Activated CD4-positive, alpha-beta T cell treated with anti-CD3 and anti-CD28 coated beads for 24 hours (primary cell): Measurements from ENCODE around the gene MCC.

ENCODE experiments used
- DNase-seq, 2 donors: peaks; one replicate each; pipeline ENCODE4 v3.0.0-alpha.2; 2020; ENCODE audit warnings: low read depth in 2 of 2

The MCC gene

DNA sequence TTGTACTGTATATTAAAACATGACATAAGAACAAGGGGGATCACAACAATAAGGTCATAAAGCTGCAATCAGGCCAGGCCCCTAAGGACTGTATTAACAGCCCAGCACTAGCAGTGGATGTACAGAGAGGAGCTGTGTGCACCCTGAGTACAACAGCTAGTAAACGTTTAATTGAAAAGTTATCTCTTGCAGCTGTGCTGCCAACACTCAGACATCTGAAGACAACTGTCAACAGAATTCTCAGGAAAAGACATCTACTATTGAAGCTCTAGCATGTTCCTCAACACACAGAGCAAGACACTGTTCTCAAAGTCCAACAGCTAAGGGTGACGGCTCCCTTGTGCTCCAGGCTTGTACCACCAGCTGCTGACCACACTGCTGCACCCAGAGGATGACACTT lies 312.1 kb downstream of the MCC start:
- no peak for DNase-seq

- DNase-seq = no peak
Observed at GRCh38 chr5:113172231-113172826, 315.9 kb downstream of the MCC start.

- no peak for DNase-seq
Observed at GRCh38 chr5:113171520-113171919, 316.7 kb downstream of the MCC start.

DNA sequence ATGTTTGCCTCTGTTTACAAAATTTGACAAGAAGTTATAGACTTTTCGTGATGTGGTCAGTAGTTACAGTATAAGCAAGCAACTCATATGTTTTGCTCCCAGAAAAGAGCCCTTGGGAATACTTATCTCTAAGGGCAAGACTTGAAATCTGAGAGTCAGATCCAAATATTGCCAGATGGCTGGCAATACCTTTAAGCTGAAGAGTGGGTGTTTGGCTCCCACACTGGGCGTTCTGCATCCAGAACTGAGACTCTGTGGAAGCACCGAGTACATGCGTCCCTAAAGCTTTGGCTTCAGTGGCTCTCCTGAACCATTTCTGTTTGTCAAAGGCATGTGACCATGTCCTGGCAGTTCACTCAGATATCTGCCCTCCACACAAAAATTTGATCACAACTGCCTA lies 317.5 kb downstream of the MCC start:
- no peak for DNase-seq

DNA sequence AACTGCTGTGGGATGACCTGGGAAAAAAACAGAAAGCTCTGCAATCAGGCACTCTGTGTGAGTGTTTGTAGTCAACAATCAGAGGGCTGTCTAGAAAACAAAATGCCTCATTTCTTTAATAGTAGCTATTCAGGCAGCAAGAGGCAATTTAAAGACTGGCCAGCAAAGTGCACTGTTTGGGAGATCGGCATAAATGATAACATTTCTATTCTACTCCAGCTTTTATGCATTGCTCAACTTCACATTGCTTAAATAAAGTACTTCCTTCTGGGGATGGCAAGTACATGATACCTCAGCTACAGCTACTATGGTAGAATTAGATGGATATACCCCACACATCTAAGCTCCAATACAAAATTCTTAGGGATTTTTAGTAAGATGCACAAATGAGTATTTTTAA lies 318.5 kb downstream of the MCC start:
- no peak for DNase-seq

GRCh38 chr5:113167985-113168384 lies 320.3 kb downstream of the MCC start:
- DNase-seq = no peak

GRCh38 chr5:113166852-113167366 lies 321.3 kb downstream of the MCC start:
- DNase-seq = no peak

DNA sequence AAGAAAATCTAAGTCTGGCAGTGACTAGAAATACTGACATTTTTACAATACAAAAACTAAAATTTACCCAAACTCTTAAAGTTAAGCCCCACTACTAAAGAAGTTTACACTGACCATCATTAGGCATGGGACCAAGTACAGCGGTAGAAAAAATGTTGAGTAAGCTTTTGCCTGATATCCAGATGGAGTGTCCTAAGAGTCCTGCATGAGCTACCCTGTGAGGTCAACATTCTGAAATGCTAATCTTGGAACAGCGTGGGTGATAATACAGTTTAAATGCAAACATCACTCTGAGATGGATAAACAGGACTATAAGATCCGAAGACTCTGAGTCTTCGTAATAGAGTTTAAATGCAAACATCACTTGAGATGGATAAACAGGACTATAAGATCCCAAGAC lies 322.0 kb downstream of the MCC start:
- no peak for DNase-seq

DNA sequence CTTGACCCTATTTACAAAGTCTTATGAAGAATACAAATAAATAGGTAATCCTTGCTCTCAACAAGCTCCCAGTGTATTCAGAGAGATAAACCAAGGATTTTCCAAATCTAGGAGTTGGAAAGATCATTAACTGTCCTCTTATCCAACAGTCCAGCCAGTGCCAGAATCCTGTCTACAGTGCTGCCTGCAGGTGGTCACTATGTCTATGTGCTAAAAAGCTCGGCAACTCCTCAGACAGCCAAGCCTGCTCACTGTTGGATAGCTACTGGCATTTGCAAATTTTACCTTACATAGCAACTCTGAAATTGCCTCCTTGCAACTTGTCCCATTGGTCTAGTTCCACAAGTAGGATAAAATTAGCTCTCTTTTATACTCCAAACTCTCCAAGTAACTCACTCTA lies 324.2 kb downstream of the MCC start:
- DNase-seq = no peak

GRCh38 chr5:113163328-113163727 lies 324.9 kb downstream of the MCC start:
- no peak for DNase-seq

DNA sequence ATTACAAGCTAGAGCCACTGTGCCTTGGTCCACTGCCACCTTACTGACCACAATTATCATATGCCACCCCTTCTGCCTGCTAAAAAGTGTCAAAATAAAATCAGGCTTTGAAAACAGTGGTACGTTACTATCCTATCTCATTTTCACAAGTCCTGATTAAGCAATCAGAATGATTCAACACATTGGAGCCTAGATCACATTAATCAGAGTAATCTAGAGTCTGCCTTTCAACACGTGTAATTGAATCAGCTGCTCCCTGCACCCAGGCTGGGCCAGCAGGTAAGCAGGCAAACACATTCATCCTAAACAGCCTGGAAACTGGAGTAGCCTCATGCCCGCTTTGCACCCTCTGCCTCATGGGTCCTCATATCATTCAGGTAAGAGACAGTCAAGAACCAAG lies 325.5 kb downstream of the MCC start:
- DNase-seq = no peak

- DNase-seq = no peak
Observed at GRCh38 chr5:113162208-113162607, 326.0 kb downstream of the MCC start.

DNA sequence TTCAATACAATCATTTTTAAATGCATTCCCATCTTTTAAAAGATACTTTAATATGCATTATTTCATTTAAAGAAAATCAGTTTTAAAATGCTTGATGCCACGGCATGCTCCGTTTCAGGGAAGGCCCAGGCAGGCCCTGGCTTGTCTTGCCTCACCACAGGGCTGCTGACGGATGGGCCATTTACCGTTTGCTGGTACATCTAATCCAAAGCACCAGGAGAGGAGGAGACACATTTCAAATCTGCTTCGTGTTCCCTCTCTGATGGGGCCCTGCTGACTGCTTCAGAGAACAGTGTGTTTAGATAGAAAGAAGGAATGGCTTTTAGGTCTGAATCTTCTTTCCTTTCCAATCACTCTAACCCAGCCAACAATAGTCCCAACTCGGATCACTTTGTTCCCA lies 326.4 kb downstream of the MCC start:
- no peak for DNase-seq

- no peak for DNase-seq
Observed at GRCh38 chr5:113157886-113158285, 330.4 kb downstream of the MCC start.

GRCh38 chr5:113156271-113156877 lies 331.9 kb downstream of the MCC start:
- no peak for DNase-seq

DNA sequence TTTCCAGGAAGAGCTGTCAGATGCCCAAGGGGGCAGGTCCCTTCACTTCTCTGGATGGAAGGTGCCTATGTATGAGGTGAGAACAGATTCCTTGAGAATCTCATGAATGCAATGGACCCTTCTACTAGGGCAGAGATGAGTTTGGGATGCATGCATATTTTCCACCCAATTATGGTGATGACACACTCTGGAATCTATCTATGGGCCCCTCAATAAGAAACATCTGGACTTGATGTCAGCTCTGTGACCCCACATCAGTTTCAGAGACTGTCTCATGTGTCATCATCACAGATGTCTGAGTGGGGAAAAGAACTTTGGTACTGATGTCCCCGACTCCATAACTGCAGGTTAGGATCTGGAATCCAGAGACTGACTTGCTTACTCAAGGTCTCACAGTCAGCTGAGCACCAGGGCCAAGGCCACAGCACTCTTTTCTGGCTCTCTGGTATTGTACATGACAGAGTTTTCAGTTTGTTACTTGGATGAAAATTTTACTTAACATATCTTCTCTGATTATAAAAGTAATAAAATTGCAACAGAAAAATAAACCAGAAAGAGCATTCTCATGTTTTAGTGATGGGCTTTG lies 334.6 kb downstream of the MCC start:
- DNase-seq = no peak

DNA sequence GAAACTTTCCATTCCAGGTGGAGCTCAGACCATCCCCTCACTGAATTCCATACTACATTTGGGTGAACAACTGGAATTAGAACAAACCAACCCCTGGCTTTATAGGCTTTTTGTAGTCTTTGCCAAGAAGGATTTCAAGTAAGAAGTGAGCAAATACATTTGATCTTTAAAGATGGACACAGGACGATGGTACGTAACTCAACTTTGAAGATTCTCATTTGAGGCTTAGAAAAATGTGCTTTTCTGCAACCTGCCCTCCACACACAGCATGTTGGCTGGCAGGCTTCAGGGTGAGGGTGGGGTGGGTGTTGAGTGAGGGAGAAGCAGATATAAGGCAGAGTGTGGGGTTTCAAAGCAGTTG lies 335.9 kb downstream of the MCC start:
- no peak for DNase-seq

GRCh38 chr5:113151641-113152379 lies 336.4 kb downstream of the MCC start:
- DNase-seq = no peak

DNA sequence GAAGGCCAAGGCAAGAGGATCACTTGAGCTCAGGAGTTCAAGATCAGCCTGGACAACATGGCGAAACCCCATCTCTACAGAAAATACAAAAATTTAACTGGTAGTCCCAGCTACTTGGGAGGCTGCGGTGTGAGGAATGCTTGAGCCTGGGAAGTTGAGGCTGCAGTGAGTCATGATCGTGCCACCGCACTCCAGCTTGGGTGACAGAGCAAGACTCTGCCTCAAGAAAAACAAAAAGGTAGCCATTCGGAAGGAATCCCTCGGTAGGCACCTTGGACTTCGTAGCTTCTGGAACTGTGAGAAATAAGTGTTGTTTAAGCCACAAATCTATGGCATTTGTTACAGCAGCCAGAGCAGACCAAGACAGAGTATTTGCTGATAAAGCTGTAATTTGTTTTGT lies 337.4 kb downstream of the MCC start:
- no peak for DNase-seq

- no peak for DNase-seq
Observed at GRCh38 chr5:113150221-113150620, 338.0 kb downstream of the MCC start.

- DNase-seq = no peak
Observed at GRCh38 chr5:113147537-113147936, 340.7 kb downstream of the MCC start.

GRCh38 chr5:113147101-113147508 lies 341.1 kb downstream of the MCC start:
- DNase-seq = no peak
